HPDE6-E6E7 (cell line): ENCODE data around the gene WNT1.
A peak's percentile ranks its signal among the peaks of the same experiment; 100 is the strongest.

Experiments used
- DNase-seq: peaks from one replicate; pipeline ENCODE4 v3.0.0; 2011; ENCODE audit warnings: missing footprints; ENCODE audit errors: extremely low spot score

The WNT1 gene

DNA sequence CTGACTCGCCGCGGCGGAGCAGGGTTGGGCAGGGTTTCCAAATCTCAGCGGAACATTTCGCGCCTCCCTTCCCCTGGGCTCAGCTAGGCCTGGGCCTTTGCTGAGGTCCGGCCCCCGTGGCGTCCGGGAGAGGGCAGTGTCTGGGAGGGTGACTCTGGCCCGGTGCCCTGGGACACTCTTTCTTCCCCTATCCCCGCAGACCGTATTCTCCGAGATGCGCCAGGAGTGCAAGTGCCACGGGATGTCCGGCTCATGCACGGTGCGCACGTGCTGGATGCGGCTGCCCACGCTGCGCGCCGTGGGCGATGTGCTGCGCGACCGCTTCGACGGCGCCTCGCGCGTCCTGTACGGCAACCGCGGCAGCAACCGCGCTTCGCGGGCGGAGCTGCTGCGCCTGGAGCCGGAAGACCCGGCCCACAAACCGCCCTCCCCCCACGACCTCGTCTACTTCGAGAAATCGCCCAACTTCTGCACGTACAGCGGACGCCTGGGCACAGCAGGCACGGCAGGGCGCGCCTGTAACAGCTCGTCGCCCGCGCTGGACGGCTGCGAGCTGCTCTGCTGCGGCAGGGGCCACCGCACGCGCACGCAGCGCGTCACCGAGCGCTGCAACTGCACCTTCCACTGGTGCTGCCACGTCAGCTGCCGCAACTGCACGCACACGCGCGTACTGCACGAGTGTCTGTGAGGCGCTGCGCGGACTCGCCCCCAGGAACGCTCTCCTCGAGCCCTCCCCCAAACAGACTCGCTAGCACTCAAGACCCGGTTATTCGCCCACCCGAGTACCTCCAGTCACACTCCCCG, 3.0 kb downstream of the WNT1 start:
- DNase-seq = no peak

DNA sequence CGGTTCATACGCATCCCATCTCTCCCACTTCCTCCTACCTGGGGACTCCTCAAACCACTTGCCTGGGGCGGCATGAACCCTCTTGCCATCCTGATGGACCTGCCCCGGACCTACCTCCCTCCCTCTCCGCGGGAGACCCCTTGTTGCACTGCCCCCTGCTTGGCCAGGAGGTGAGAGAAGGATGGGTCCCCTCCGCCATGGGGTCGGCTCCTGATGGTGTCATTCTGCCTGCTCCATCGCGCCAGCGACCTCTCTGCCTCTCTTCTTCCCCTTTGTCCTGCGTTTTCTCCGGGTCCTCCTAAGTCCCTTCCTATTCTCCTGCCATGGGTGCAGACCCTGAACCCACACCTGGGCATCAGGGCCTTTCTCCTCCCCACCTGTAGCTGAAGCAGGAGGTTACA, 3.6 kb downstream of the WNT1 start:
- no peak for DNase-seq

DNA sequence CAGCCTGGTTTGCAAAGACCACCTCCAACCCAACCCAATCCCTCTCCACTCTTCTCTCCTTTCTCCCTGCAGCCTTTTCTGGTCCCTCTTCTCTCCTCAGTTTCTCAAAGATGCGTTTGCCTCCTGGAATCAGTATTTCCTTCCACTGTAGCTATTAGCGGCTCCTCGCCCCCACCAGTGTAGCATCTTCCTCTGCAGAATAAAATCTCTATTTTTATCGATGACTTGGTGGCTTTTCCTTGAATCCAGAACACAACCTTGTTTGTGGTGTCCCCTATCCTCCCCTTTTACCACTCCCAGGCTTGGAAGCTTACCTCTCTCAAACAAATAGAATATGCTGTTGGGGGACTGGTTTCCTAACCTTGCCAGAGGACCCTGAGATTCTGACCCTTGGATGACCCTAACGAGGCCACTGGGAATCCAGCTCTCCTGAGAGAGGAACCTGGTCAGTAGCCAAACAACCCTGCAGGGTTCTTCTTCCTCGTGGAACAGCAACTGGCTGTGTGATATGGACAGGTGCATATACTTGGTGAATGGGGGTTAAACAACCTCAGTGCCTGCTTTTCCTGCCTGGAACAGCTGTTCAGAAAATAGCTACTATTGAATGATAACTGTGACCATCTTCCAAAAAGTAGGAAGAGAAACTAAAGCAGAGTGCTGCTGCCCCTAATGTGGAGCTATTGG, 4.4 kb downstream of the WNT1 start:
- DNase-seq = no peak

DNA sequence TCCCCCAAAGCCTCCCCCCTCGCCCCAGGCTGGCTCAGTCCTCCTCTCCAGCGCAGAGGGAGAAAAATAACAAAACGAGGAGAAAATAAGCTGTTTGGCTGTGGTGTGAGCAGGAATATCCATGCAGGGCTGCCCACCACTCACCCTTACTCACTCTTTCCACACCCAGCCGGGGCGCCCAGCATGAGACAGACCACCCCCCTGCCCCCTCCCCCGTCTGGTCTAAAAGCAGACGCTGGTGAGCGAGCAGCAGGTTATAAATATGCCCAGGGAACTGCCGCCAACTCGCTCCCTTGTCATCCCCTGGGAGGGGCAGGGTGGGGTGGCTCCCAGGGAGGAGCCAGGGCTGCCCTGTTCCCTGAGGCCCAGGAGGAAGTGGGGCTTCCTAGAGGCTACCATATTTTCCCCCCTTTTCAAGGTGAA, 7.4 kb downstream of the WNT1 start:
- no peak for DNase-seq

DNA sequence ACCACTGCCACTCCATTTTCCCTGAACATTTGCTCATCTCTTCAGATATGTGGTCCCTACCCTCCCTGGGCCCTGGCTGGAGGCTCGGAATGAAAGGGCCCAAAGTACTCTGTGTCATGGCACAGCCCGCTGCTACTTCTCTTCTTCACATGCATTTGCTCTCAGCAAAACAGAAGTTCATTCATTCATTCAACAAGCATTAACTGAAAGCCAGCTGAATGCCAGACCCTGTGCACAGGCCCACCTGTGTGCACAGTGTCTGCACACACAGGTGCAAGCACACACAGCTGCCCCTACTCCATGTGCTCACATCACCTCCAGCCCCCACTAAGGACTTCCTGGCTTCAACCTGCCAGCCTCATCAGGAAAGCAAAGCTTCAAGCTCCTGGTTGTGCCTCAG, 7.8 kb downstream of the WNT1 start:
- no peak for DNase-seq

DNA sequence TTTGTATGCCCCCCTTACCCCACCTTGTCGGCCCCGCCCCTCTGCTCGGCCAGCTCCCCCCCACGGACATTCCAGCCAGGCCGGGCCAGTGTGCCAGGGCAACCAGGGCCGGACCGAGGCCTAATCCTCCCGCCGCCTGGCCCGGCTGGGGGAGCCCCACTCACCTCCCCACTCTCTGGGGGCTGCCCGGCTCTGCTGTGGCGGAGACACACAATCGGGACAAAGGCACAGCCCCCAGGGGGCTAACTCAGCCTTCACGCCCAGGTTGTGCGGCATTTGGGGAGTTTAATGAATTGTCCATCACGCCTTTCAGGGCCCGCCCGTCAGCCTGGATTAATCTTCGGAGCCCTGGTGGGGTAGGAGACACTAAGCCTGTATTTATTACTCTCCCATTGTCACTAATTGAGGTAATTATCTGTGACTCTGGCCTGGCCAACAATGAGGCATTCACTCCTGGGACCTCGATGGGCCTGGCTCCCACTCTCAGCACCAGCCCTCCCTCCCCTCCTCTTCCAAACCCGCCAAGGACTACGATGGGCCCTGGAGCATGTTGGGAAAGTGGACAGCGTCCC, 8.7 kb downstream of the WNT1 start:
- DNase-seq = no peak

DNA sequence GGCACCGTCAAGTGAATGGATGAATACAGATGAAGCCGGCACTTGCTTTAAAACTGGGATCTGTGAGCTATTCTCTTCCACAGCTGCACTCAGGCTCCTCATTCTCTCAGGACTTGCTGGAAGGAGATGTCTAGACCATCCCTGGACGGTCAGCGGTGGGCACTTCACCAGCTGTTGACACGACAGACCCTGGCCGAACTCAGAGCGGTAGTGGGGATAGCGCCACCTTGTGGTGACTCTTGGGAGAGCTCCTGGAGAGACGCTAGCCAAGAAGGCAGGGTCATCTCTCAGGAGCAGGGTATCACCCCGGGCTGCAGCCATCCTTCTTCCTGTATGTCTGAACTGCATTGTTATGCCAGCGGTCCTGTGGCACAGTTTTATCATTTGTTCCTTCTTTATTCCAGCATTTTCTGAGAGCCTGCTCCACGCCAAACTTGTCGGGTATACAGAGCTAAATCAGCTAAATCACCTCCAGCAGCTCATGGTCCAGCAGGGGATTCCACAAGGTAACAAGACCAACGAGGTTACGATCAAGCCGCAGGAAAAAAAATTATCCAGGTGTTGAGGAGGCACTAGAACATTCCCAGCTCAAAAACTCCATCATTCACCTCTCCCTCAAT, 10.0 kb downstream of the WNT1 start:
- no peak for DNase-seq

DNA sequence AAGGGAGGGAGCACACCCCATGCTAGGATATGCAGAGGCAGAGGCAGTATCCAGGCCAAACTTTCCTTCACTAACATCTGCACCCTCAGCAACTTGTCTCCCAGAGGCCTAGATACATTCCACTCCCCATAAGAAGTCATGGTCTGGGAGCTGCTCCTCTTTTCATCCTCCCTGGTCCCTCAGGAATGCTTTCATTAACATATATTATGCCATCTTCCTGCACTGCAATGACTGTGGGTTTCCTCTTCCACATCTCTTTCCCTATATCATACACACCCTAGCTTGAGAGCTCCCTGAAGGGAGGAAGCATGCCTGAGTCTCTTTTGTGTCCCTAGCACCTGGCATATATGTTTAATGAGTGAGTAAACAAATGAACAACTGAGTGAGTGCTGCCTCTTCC, 12.4 kb downstream of the WNT1 start:
- DNase-seq = no peak

DNA sequence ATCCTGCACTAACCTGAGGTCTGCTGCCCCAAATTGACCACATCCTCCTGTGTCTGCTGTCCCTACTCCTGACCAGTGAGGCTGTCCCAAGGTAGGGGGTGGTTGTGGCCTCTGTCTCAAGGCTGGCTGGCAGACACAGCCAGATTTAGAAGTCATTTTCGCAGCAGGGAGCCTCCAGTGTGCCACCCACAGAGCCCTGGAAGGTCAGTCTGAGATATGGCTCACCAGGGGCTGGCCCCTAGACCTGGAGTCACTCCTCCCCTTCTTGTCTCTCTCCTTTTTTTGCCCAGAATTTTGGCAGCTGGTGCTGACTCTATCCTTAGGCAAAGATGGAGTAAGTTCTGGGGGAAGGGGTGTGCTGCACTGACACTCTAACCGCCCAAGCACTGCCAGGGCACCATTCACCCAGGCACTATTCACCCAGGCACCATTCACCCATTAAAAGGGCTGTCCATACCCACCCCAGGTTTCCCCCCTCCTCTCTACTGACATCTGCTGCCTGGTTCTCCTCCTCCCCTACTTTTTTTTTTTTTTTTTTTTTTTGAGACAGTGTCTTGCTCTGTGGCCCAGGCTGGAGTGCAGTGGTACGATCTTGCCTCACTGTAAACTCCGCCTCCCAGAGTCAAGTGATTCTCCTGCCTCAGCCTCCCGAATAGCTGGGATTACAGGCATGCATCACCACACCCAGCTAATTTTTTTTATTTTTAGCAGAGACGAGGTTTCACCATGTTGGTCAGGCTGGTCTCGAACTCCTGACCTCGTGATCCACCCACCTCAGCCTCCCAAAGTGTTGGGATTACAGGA, 13.3 kb downstream of the WNT1 start:
- DNase-seq = no peak

DNA sequence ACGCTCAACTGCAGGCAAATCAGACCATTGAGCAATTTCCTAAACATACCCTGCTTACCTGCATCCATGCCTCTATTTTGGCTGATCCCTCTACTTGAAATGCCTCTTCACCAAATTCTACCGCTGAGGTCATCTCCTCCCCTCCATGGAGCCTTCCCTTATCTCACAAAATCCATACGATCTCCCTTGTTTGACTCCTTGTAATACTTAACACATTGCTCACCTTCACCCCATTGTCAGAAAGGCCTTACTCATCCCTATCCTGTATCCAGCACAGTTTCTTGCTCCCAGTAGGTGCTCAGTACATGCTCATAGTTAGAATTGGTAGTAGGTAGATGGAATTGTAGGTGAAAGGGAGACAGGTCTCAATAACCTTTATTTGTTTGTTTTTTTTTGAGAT, 15.7 kb downstream of the WNT1 start:
- DNase-seq = no peak

DNA sequence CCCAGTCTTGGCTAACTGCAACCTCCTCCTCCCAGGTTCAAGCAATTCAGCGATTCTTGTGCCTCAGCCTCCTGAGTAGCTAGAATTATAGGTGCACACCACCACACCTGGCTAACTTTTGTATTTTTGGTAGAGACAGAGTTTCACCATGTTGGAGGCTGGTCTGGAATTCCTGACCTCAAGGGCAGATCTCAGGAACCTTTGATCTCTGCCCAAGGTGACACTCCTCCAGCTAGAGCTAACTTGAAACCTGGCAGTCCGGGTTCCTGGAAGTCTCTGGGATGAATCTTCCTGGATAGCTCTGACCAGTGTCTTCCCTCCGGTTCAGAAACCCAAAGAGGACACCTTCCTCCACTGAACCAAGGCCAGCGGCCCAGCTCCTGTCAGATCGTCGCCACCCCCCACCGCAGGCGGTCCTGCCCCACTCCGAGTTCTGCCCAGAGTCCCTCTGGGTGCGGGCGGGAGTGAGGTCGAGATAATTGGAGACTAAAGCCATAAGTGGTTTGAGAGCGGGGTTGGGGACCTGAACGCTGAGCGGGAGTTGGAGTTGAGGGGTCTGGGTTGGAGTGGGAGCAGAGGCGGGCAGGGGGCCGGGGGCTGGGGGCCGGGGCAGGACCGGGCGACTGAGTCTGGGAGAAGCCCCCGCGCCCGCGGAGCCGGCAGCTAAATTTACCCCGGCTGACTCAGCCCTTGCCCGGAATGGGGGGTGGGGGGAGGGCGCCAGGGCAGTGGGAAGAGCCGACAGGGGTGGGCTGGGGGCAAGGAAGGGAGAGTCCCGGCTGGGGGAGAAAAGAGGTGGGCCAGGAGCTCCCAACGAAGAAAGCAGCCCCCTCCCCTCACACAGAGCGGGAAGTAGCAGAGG, 16.3 kb downstream of the WNT1 start:
- no peak for DNase-seq

DNA sequence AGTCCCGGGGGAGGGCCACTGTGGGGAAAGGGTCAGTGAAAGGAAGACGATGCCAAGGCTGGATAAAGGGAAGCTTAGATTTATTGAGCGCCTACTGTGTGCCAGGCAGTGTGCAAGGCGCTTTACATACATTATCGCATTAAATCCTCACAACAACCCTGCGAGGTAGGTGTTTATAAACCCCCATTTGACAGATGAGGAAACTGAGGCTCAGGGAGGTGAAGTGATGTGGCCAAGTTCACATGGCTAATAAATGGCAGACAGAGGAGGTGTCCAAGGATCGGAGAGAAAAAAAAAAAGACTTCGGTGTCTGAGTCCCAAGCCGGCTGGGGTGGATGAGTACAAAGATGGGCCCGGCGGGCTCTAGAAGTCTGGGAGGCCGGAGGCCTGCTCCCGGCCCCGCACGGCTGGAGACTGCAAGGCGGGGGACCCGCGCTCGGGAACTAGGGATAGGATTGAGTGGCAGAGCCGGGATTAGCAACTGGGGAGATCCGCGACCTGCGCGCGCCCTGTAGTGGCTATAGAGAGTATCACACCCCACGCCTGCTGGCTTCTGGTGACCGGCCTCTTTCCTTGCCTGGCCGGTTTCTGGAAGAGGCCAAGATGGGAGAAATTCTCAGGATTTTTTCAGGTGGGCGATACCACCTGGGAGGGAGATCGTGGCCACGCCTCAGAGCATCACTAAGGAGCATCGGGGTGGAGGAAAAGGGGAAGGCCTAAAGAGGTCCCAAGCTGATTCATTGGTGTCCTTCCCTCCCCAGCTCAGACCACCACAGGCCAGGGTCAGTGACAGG, 17.2 kb downstream of the WNT1 start:
- DNase-seq = peak; percentile 96

DNA sequence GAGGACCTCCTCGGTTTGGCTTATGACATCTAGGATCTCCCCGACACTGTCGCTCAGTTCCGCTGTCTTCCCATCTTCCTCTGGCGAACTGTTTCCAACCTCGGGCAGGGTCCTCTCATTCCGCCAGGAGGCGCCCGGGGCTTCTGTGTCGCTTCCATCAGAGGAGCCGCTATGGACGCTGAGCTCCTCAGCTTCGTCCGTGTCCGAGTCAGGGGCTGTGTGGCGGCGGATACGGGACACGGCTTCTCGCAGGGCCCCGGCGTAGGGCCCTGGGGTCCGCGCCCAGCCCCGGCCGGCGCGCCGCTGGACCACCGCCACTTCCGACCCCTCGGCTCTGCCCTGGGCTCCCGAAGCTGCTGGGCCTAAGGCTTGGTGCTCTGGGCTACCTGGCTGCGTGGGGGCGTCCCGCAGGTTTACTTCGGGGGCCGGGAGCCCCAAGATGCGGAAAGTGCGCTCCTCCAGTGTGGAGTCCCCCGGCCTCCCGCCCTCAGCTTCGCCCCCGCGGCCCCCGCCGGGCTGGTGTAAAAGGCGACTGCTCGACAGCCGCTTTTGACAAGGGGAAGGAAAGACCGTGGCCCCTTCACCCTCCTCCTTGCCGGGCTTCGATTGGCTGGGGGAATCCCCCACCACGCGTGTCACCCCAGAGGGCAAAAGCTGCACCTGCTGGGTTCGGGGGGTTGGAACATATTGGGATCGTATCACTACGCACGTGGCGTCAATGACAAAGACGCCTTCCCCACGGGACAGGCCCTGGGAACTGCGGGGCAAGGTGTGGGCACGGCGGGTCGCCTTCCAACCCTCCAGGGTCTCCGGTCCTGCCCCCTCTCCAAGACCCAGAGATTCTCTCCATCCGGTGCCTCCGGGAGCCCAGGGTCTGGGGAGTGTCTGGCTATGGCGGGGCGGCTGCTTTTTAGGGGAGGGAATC, 18.9 kb downstream of the WNT1 start:
- DNase-seq = peak; percentile 70

DNA sequence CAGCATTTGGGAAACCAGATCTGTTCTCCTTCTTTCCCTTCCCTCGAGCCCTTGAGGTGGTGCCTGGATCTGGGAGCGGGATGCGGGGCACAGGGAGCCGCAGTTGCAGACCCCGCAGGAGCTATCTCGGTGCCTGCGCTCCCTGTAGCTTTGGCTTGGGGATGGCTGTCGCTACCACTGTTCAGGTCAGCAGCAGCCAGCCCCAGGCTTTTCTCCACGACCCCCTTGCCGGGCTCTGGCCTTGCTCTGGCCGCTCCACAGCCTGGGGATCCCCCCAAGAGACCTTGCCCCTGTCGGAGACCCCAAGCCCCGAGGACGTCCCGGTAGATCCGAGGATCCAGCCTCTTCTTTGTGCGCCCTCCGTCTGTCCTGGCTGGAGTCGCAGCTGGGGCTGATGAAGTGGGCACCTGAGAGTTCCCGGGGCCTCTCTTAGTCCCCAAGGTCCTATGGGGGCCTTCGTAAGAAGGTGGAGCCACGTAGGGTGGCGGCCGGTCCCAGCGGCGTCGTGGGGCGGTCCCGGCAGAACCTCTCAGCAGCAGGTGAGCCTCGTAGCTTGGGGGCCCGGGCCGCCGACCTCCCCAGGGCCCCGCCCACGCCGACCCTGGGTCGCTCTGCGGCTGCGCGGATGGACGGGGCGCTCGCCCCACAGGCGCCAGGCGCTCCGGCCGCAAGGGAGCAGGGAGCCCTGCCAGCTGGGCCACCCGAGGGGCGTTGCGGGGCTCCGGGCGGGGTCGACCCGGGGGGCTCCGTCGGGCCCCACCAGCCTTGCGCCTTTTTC, 19.8 kb downstream of the WNT1 start:
- DNase-seq = peak; percentile 55

DNA sequence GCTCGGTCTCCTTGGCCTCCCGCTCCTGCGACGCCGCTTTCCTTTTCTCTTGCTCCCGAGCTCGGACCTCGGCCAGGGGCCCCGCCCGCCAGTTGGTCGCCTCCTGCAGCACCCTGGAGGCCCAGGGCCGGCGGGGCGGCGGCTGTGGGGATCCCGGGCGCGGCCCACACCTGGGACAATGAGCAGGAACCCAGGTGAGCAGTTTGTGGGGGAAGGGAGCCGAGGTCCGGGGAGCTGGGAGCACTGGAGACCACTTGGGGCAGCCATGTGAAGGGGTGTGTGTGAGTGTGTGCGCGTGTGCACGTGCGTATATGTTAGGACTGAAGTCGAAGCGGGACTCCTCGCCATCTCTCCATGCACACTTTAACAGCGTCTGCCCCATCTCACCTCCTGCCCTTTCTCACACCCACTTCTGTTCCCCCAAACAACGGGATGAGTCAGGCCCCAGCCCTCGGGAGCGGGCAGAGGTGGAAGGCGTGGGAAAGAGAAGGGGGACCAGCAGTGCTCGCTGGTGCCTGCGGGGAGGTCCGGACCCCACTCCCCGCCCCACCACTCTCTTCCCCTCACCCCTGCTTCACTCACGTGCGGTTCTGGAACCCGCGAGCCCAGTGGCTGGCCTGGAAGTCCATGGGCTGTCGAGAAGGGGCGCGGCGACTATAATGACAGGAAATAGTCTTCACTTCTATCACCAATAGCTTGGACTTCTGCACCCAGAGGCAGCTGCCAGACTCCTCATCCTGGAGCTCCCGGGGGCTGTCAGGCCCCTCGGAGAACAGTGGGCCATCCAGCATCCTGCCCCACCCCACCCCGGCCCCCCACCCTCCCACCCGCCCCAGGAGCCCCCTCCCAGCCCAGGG, 20.6 kb downstream of the WNT1 start:
- DNase-seq = no peak

DNA sequence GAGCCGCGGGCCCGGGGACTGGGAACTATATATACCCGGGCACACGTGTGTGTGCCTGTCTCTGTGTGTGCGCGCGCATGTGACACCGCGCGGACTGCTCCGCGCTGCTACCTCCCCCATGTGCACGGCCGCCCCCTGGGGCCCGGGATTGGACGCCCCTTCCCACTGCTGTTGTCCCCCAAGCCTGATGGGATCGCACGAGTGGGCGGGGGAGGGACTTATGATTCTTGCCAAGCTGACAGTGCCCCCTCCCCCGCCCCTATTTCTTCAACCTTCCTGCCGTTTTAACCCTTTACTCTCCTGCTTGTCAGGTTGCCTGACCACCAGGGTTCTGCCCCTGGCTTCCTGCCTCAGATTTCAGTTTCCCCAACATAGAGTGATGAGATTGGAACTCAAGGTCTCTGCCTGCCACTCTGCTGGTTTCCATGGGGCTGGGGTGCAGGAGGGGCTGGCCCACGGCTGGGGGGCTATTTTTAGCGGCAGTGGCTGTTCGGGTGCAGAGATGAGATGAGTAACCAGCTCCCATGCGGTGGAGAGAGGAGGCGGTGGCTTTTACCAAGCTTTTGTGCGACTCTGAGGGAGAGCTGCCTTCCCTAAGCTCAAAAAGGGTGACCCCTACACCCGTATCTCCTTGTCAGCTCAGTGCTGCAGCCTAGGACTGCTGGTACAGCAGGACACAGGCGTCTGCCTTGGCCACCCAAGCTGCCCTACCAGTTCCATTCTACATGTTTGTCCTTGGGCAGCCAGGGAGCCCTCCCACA, 21.4 kb downstream of the WNT1 start, which contains the start of gene DDN:
Gene DDN, minus strand, starts transcription at position 5 of the 761 bp plus-strand sequence. CDS start 88 bp downstream, outside the sequence.
- peak; percentile 49 for DNase-seq
